Activated naive CD8-positive, alpha-beta T cell (primary cell): Measurements from ENCODE around the gene FOXM1.

Experiments
- H3K27ac Mint-ChIP-seq: one replicate; pipeline ENCODE4 v1.8.0; 2021; ENCODE audit warnings: mixed read lengths
- H3K27me3 Mint-ChIP-seq: one replicate; pipeline ENCODE4 v1.8.0; 2021; ENCODE audit warnings: mixed read lengths
- H3K36me3 Mint-ChIP-seq: one replicate; pipeline ENCODE4 v1.8.0; 2021; ENCODE audit warnings: mixed read lengths
- H3K4me1 Mint-ChIP-seq: one replicate; pipeline ENCODE4 v1.8.0; 2021; ENCODE audit warnings: low read depth, mixed read lengths
- H3K4me3 Mint-ChIP-seq: one replicate; pipeline ENCODE4 v1.8.0; 2021; ENCODE audit warnings: mild to moderate bottlenecking, mixed read lengths
- H3K9me3 Mint-ChIP-seq: one replicate; pipeline ENCODE4 v1.8.0; 2021; ENCODE audit warnings: low read depth, mixed read lengths

FOXM1 gene

GRCh38 chr12:2812290-2813213 is 64.4 kb downstream of the FOXM1 start, which contains the start of gene ITFG2:
ITFG2 (plus strand) TSS chr12:2812668; CDS start chr12:2812761, 93 bp downstream.
- Mint-ChIP-seq H3K36me3 (peaks cover 2% of the 10 kb centered on the region), H3K9me3 (no peaks in the 10 kb centered on the region), H3K4me1 (peaks cover 28% of the 10 kb centered on the region), H3K27me3 (no peaks in the 10 kb centered on the region), H3K4me3 (peak within 1 kb of the TSS; percentile 100), H3K27ac (peak within 1 kb of the TSS; percentile 99)

- Mint-ChIP-seq H3K9me3 (no peaks in the 10 kb centered on the region), H3K4me1 (peaks cover 25% of the 10 kb centered on the region), H3K27me3 (no peaks in the 10 kb centered on the region), H3K36me3 (peaks cover 2% of the 10 kb centered on the region), H3K27ac (peak overlapping the region; percentile 28), H3K4me3 (peak overlapping the region; percentile 100)
Measured at GRCh38 chr12:2811801-2812200, 65.2 kb downstream of the FOXM1 start.
